GM18907 (cell line): Measurements from ENCODE around the gene ZFP36.

ENCODE experiments used
- ATAC-seq: cut with Tn5 transposase; IDR thresholded peaks from one replicate; pipeline ENCODE4 v1.9.1; 2021; ENCODE audit warnings: mild to moderate bottlenecking, moderate library complexity; ENCODE audit not compliant: unreplicated experiment

Gene ZFP36

GRCh38 chr19:39417463-39418181 is 11.0 kb downstream of the ZFP36 start:
- ATAC-seq: no peak

DNA sequence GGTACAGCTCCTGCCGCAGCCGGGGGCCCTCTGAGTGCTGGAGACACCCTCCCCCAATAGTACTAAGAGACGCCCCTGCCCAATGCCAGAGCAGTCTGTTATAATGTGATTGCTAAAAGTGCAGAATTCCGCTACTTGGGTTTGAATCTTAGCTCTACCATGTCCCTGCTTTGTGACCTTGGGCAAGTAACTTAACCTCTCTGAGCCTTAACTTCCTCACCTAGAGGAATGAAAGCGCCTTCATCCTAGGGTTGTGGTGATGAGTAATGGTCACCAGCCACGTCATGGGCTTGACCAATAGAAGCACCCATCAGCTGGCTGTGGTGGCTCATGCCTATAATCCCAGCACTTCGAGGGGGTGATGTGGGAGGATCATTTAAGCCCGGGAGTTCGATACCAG is 12.4 kb downstream of the ZFP36 start:
- ATAC-seq: no peak

GRCh38 chr19:39420769-39421168 is 14.1 kb downstream of the ZFP36 start:
- no peak for ATAC-seq

DNA sequence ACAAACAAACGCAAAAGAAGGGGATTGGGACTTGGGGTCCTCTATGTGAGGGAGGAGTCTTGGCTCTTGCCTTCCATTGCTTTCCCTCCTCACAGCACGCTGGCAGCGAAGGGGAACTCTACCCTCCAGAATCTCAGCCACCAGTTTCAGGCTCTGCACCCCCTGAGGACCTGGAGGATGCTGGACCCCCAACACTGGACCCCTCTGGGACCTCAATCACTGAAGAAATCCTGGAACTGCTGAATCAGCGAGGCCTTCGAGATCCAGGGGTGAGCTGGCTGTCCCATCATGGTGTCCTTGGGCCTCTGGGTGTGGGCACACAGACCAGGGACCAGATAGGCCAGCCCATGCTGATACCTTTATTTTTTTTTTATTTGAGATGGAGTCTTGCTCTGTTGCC is 15.4 kb downstream of the ZFP36 start:
- ATAC-seq: no peak

DNA sequence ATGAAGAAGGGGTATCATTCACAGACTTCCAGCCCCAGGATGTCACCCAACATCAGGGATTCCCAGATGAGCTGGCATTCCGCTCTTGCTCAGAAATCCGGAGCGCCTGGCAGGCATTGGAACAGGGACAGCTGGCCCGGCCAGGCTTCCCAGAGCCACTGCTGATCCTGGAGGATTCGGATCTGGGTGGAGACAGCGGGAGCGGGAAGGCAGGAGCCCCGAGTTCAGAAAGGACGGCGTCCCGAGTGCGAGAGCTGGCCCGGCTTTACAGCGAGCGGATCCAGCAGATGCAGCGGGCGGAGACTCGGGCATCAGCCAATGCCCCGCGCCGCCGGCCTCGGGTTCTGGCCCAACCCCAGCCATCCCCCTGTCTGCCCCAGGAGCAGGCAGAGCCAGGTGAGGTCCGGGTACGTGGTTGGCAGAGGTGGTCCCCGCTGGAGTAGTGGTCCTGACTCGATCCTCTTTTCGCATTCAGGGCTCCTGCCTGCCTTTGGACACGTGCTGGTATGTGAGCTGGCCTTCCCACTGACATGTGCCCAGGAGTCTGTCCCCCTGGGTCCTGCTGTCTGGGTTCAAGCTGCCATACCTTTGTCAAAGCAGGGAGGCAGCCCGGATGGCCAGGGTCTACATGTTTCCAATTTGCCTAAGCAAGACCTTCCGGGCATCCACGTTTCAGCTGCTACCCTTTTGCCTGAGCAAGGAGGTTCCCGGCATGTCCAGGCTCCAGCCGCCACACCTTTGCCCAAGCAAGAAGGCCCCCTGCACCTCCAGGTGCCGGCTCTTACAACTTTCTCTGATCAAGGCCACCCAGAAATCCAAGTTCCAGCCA is 16.8 kb downstream of the ZFP36 start:
- ATAC-seq: no peak

DNA sequence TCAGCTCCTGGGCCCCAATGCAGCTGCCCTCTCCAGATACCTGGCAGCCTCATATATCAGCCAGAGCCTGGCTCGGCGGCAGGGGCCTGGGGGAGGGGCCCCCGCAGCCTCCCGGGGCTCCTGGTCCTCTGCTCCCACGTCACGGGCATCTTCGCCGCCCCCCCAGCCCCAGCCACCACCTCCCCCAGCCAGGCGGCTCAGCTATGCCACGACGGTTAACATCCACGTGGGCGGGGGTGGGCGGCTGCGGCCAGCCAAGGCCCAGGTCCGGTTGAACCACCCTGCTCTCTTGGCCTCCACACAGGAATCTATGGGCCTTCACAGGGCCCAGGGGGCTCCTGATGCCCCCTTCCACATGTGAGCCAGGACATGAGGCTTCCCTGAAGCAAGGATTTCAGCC is 18.3 kb downstream of the ZFP36 start:
- no peak for ATAC-seq

DNA sequence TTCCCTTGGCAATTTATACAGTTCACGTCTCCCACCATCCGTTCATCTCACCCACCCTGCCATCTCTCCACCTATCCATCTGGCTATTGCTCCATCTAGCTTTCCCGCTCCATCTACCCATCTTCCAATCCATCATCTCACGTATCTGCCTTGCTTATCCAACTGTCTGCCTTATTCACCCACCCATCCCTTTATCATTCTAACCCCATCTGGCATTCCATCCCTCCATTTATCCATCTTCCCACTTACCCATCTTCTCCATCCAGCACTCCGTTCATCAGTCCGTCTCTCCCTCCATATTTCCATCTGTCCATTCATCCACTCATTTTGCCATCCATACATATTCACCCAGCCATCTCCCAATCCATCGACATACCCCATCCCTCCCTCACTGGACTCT is 19.1 kb downstream of the ZFP36 start:
- no peak for ATAC-seq

GRCh38 chr19:39426170-39426569 is 19.5 kb downstream of the ZFP36 start:
- no peak for ATAC-seq

DNA sequence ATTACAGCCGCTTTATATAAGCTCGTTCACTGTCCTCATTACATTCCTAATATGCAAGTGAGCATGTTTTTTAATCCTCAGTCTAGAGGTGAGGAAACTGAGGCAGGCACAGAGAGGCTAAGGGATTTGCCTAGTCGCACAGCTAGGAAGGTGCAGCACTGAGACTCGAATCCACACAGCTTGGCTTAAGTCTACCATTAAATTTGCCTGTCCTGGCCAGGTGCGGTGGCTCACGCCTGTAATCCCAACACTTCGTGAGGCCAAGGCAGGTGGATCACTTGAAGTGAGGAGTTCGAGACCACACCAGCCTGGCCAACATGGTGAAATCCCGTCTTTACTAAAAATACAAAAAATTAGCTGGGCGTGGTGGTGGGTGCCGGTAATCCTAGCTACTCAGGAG is 21.1 kb downstream of the ZFP36 start:
- ATAC-seq: no peak

DNA sequence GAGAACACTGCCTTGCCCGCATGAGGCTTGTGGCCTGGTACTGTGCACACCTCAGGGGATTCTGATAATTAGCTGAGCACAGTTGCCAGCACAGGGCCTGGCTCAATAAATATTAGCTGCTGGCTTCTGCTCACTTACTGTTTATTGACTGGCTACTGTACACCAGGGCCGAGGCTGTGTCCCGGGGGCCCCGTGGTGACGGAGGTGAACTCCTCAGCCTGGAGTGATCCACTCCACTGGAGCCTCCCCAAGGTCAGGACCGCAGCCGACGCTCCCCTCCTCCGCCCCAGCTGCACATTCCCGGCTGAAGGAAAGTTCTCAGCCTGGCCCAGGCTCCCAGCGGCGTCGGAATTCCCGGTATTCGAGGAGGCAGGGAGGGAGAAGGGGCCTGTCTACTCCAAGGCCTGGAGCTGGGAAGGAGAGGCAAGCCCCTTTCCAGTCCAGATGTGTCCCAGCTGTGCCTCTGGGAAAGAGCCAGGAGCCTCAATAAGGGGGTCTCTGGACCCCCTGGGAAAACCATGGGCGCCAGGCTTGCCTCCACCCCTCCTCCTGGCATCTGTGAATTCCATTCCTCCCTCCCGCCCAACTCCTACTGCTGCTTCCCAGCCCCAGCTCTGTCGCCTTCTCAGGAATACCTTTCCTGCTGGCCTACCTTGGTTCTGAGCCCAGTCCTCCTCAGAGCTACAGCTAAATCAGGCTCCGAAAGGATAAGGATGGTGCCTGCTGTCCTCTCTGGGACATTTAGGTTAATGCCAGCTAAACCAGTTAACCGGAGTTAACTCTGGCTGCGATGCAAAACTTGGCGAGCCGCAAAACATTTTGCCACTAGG is 21.9 kb downstream of the ZFP36 start:
- no peak for ATAC-seq

GRCh38 chr19:39430675-39431593 is 24.3 kb downstream of the ZFP36 start:
- no peak for ATAC-seq

GRCh38 chr19:39432677-39433025 is 26.0 kb downstream of the ZFP36 start:
- no peak for ATAC-seq

GRCh38 chr19:39433480-39434079 is 26.9 kb downstream of the ZFP36 start:
- no peak for ATAC-seq

- ATAC-seq: no peak
Observed at GRCh38 chr19:39434123-39435076, 27.8 kb downstream of the ZFP36 start.

- ATAC-seq: peak; percentile 76
Observed at GRCh38 chr19:39435499-39436349, 29.1 kb downstream of the ZFP36 start, which contains the start of gene RPS16. Gene RPS16, minus strand, starts transcription at chr19:39435949. Its CDS starts 54 bp downstream, at chr19:39435895.

GRCh38 chr19:39436350-39436716 is 29.7 kb downstream of the ZFP36 start:
- ATAC-seq: no peak

DNA sequence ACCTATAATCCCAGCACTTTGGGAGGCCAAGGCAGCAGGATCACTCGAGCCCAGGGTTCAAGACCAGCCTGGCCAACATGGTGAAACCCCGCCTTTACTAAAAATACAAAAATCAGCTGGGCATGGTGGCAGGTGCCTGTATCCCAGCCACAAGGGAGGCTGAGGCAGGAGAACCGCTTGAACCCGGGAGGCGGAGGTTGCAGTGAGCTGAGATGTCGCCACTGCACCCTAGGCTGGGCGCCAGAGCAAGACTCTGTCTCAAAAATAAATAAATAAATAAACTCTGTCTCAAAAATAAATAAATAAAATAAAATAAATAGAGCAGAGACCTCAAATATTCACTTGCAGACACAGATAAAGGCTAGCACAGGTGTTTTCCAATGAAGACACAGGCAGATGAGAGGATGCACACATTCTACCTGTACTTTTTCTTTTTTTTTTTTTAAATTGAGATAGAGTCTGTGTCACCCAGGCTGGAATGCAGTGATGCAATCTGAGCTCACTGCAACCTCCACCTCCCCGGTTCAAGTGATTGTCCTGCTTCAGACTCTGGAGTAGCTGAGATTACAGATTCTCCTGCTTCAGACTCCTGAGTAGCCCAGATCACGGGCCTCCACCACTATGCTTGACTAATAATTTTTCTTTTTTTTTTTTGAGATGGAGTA is 31.8 kb downstream of the ZFP36 start:
- no peak for ATAC-seq
